ENCODE measurements around the gene IL37.

IL37 gene

DNA sequence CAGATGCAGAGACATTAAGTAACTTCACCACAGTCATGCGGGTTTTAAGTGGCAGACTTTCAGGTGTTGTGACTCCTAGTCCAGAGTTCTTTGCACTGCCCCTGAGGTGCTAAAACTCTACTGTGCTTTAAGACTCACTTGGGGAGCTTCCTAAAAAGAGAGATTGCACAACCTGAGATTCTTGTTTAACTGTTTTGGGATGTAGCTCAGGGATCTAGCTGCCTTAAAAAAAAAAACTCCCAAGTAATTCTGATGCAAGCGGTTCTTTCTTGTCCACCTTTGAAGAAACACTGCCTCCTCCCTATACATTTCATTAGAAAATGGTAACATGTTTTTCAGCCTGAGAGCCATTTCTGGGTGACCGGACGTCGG lies 13.0 kb downstream of the IL37 start:
- H4K20me1 ChIP-seq (ENCODE audit: insufficient read depth, low read length) = no peaks in the 10 kb centered on the region
- TF ChIP-seq EZH2 (IDR thresholded peaks at IDR 0.05; ENCODE audit: borderline replicate concordance, low read length) (no peak), CTCF (IDR thresholded peaks at IDR 0.05; ENCODE audit: low read length) (no peak)
- H3K27me3 ChIP-seq (ENCODE audit: insufficient read depth, low read length) = 0 out of 2 replicates have a peak, but pooled peaks cover 3% of the 10 kb centered on the region
- H3K36me3 ChIP-seq (ENCODE audit: insufficient read depth, low read length) = no peaks in the 10 kb centered on the region
- H3K27ac ChIP-seq (ENCODE audit: low read depth, low read length, poor library complexity, severe bottlenecking) = no peak overlapping the region
- no peaks in the 10 kb centered on the region for H3K9me3 ChIP-seq (ENCODE audit: low read length)
- no peaks in the 10 kb centered on the region for H3K4me1 ChIP-seq (ENCODE audit: insufficient read depth, low read length, severe bottlenecking)
- H3K4me2 ChIP-seq (ENCODE audit: low read length) = no peak overlapping the region
- H3K4me3 ChIP-seq (ENCODE audit: low read depth, low read length, poor library complexity, severe bottlenecking) = no peak overlapping the region
- H3K9ac ChIP-seq (ENCODE audit: low read length) = no peak overlapping the region
- no peaks in the 10 kb centered on the region for H3K9me2 ChIP-seq (ENCODE audit: low read depth, low read length)
- no peaks in the 10 kb centered on the region for H3F3A ChIP-seq (ENCODE audit: insufficient read depth, low read length)
- H3K79me2 ChIP-seq (ENCODE audit: insufficient read depth, low read length) = no peaks in the 10 kb centered on the region
- H2AFZ ChIP-seq (ENCODE audit: low read length) = no peak overlapping the region

GRCh38 chr2:112924360-112924759 lies 13.4 kb downstream of the IL37 start:
- Histone ChIP-seq H3F3A (ENCODE audit: insufficient read depth, low read length) (no peaks in the 10 kb centered on the region), H3K4me2 (ENCODE audit: low read length) (no peak overlapping the region), H3K27me3 (ENCODE audit: insufficient read depth, low read length) (0 out of 2 replicates have a peak, but pooled peaks cover 3% of the 10 kb centered on the region), H3K36me3 (ENCODE audit: insufficient read depth, low read length) (no peaks in the 10 kb centered on the region), H3K9ac (ENCODE audit: low read length) (no peak overlapping the region), H3K27ac (ENCODE audit: low read depth, low read length, poor library complexity, severe bottlenecking) (no peak overlapping the region), H3K4me3 (ENCODE audit: low read depth, low read length, poor library complexity, severe bottlenecking) (no peak overlapping the region), H3K79me2 (ENCODE audit: insufficient read depth, low read length) (no peaks in the 10 kb centered on the region), H3K4me1 (ENCODE audit: insufficient read depth, low read length, severe bottlenecking) (no peaks in the 10 kb centered on the region), H2AFZ (ENCODE audit: low read length) (no peak overlapping the region), H3K9me3 (ENCODE audit: low read length) (no peaks in the 10 kb centered on the region), H4K20me1 (ENCODE audit: insufficient read depth, low read length) (no peaks in the 10 kb centered on the region), H3K9me2 (ENCODE audit: low read depth, low read length) (no peaks in the 10 kb centered on the region)
- TF ChIP-seq EZH2 (IDR thresholded peaks at IDR 0.05; ENCODE audit: borderline replicate concordance, low read length) (no peak), CTCF (IDR thresholded peaks at IDR 0.05; ENCODE audit: low read length) (no peak)

GRCh38 chr2:112924821-112925220 lies 13.9 kb downstream of the IL37 start:
- Histone ChIP-seq H3K9me3 (ENCODE audit: low read length) (no peaks in the 10 kb centered on the region), H3K9me2 (ENCODE audit: low read depth, low read length) (no peaks in the 10 kb centered on the region), H3K27ac (ENCODE audit: low read depth, low read length, poor library complexity, severe bottlenecking) (no peak overlapping the region), H3K79me2 (ENCODE audit: insufficient read depth, low read length) (no peaks in the 10 kb centered on the region), H3K36me3 (ENCODE audit: insufficient read depth, low read length) (no peaks in the 10 kb centered on the region), H3K27me3 (ENCODE audit: insufficient read depth, low read length) (0 out of 2 replicates have a peak, but pooled peaks cover 3% of the 10 kb centered on the region), H3K4me2 (ENCODE audit: low read length) (no peak overlapping the region), H3K9ac (ENCODE audit: low read length) (no peak overlapping the region), H4K20me1 (ENCODE audit: insufficient read depth, low read length) (no peaks in the 10 kb centered on the region), H3F3A (ENCODE audit: insufficient read depth, low read length) (no peaks in the 10 kb centered on the region), H3K4me1 (ENCODE audit: insufficient read depth, low read length, severe bottlenecking) (no peaks in the 10 kb centered on the region), H3K4me3 (ENCODE audit: low read depth, low read length, poor library complexity, severe bottlenecking) (no peak overlapping the region), H2AFZ (ENCODE audit: low read length) (no peak overlapping the region)
- TF ChIP-seq EZH2 (IDR thresholded peaks at IDR 0.05; ENCODE audit: borderline replicate concordance, low read length) (no peak), CTCF (IDR thresholded peaks at IDR 0.05; ENCODE audit: low read length) (no peak)

Data from OCI-LY1 (cell line).